DLD1 (cell line): ENCODE results near the gene VPS8.
"Not testable (repeated sequence)": the region's sequence is repeated elsewhere in the genome, so short reads cannot be mapped to it uniquely, and the experiment has no call there.

Experiments used
- in situ Hi-C: cut with HindIII; loops from 2 replicates; pipeline ENCODE4 v1.10.0; 2017; ENCODE audit warnings: low sequenced_read_pairs

VPS8 gene

DNA sequence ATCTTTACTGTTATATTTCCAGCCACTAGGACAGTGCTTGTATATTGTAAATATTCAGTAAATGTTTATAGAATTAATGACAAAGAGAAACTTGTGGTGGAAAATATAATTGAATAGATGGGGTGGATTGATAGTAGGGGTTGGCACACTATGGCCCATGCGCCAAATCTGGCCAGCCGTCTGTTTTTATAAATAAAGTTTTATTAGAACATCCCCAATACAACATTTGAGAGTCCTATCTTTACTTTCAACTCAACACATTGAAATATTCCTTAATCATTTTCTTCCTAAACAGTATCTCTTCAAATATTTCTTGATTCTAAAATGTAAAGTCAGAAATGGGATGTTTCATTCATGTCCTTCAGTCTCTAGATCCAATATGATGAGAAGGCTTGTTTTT lies 45.1 kb downstream of the VPS8 start:
- in situ Hi-C loops: no loop called here

DNA sequence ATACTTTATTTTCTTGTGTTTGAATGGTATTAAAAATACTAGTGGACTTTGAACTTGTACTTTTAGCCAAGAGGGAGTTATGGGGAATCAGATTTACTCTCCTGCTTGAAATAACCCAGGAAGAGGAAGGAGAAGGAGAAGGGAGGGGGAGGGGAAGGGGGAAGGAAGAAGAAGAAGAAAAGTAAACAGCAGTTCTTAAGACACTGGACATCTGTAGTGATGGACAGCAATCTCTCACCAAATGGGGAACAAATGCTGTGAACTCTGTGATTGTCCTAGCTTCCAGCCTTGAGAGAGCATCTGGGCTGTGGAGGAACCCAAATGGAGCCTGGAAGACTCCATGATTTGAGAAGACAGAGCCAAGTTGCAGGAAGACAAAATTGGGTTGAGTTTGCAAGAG lies 52.0 kb downstream of the VPS8 start:
- in situ Hi-C loops: no loop called here

DNA sequence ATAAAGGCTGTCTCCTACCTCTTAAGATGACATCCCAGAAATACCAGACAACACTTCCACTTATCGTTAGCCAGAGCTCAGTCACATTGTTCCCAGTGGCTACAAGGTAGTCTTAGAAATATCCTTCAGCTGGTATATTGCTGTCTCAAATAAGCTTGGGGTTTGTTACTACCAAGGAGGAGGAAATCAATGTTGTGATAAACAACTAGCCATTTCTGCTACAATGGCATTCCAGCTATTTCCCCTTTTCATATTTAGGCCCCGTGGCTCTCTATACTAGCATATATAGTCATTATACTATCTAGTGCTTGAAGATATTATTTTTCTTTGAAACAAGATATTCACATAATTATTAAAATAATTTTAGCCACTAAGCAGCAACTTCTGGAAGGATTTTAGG lies 56.5 kb downstream of the VPS8 start:
- in situ Hi-C loops: no loop called here

DNA sequence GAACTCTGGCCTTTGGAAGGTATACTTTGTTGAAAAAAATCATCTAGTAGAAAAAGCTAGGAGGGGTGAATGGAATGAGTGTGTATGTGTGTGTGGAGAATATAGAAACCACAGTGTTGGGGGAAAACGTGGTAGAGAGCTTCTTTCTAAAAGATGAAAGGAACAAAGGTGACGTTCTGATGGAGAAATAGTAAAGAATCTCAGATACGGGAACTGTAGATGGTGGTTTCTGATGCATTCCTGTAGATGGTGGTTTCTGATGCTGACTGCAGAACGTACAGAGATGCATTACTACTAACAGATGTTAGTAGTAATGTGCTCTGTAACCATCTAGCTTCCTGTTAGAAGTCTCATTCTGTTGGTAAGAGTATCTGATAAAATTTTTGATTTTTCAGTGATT lies 60.2 kb downstream of the VPS8 start:
- in situ Hi-C loops: no loop called here

DNA sequence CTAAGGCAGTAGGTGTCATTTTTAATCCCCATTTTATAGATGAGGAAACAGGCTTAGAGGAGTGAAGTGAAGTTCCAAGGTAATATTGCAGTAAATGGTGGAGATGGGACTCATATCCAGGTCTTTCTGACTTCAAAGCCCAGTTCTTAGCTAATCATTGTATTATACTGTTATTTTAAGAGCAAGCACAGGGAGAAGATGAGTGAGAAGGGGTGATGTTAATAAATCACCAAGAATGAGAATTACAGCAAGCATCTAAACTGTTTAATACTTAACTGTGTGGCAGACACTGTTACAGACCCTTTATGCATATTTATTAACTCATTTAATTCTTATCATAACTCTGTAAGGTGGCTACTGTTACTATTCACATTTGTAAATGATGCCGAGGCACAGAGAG lies 61.2 kb downstream of the VPS8 start:
- in situ Hi-C loops: no loop called here

DNA sequence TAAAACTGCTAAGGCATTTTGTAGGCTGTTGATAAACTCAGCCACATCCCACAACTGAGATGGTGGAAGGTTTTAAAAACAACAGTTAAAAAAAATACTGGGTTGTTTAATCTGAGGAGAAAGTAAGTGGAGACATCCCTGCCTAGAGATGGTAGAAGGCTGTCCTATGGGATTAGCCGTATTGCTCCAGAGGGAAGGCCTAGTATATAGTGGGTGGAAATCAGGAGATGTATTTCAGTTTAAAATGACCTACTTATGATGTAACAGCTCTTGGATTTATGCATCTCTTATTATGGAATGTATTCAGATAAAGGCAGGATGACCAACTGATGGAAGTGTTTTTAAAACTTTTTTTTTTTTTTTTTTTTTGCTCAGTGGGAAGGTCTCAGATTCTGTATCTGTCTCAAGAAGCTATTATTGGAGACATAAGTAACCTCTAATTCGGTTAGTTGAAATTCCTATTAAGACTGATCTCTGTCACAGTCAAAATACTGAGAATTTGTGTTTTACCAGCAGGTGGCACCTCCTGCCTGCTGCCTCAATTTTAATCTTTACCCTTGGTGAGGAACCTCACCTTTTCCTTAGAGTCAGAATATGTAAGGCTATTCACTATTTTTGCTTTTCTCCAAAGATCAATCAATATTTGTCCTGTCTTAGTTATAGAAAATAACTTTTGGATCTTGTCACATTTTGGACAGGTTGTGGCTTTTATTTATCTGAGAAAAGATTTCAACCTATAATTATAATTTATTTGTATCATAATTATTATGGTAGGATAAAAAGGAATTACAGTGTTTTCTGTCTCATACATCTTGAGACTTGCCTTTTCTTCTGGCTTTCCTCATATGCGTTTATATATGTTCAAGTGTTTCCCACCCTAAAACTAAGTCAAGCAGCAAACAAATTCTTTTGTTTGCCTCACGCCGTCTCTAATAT lies 63.0 kb downstream of the VPS8 start:
- in situ Hi-C loops: no loop called here

DNA sequence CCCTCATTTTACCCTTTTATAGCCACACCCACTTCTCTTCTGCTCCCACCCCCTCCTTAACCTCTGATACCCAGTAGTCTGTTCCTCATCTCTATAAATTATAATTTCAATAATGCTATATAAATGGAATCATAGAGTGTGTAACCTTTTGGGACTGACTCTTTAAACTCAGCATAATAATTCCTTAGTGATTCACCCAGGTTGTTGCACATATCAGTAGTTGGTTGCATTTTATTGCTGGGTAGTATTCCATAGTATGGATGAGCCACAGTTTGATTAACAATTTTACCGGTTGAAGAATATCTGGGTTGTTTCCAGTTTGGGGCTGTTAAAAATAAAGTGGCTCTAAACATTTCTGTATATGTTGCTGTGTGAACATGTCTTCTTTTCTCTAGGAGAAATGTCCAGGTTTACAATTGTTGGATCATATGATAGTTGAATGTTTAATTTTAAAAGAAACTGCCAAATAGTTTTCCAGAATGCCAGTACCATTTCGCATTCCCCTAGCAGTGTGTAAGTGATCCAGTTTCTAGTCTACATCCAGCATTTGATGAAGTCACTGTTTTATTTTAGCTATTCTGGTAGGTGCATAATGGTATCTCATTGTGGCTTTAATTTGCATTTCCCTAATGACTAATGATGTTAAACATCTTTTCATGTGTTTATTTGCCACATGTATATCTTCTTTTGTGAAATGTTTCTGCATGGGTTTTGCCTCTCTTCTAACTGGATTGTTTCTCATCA lies 68.5 kb downstream of the VPS8 start:
- in situ Hi-C loops: no loop called here

DNA sequence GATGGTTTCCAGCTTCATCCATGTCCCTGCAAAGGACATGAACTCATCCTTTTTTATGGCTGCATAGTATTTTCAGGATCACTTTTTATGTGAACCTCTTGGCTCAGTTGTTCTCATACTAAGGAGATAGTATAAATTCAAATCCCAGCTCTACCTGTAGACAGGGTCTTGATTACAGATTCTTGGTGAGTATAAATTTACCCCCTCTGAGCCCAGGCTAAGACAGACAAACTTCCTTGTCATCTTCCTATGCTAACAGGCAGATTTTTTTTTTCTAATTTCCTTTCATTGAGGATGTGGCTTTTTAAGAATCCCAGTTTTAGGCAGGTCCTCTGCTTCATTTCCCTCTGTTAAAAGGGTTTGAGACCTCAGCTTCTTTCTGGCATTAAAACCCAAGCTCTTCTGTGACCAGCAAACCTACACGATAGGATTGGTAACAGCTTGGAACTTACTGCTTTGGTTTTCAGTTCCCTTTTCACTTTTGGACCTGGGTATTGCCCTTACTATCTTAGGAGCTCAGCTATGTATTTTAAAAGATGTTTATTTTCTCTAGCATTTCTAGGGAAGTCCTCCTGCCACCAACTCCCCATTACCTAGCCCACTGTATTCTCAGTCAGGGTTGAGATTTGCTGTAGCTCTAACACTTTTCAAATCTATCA lies 72.5 kb downstream of the VPS8 start:
- in situ Hi-C loops: no loop called here

DNA sequence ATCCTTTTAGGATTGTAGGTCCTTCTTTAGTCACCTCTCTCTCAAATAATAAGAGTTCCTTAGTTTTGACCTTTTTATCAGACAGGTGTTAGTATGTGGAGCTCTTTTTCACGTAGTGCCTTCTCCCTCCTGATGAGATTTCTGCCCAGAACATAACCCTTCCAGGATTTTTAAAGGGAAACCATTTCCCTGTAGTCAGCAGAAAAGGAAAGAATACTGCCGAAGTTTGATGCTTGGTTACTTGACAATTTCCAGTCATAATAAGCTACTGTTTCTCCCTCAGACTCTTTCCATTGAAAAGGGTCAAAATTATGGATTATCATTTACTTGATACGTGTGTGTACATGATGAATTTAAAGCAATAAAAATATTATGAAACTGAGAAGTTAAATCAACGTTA lies 73.1 kb downstream of the VPS8 start:
- in situ Hi-C loops: no loop called here

DNA sequence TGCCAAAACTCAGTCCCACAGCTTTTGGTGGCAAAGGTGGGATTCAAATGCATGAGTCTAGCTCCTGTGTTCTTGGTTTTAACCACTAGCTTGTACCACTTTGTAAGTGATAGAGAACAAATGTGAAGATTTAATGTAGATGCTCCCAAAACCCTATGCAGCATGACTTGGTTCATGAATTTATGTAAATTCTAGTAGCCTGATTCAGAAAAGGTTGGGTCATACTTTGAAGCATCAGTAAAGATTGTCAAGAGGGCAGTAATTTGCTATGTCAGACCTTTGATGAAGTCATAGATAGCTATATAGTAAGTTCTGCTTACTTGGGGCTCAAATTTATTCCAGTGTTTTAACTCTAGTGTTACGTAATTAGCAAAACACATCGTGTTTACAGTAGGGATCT lies 75.6 kb downstream of the VPS8 start:
- in situ Hi-C loops: no loop called here

DNA sequence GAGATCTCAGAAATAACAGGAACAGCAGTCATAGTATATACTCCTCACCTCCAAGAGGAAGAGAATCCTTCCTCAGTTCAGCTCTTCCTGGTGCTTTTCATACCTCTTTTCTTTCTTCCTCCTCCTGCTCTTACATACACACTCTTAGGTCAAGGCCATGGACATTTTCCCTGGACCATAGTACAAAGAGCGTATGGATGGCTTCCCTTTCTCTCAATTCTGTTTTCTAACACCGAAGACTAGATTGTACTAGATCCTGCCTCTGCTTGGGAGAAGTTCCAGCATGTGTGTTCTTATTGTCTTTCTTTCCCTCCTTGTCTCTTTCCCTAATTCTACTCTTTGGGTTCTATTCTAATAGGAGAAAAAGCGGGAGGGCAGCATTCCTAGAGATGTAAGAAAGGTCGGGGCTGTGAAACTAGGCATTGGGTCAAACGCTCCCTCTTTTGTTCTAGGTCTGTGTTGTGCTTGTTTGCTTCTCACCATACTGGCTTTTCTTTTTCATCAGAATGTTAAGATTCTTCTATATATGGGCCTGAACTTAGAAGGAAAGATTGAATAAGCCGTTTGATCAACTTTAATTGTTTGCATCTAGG lies 77.4 kb downstream of the VPS8 start:
- in situ Hi-C loops: no loop called here

DNA sequence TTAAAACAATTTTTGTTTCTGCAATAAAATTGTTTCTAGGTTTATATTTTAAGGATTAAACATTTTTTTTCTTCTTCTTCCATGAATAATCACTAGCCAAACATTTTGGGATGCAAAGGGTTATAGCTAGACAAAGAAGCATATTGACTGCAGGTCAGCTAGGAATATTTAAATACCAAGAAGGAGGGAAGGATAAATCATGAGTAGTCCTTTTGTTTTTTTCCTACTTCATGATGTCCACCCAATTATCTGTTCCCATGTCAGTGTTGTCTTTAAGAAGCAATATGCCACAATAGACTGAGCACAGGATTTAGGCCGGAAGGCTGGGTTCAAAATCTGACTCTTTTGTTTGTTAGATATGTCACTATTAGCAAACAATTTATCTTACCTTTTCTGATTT lies 82.1 kb downstream of the VPS8 start:
- in situ Hi-C loops: no loop called here

DNA sequence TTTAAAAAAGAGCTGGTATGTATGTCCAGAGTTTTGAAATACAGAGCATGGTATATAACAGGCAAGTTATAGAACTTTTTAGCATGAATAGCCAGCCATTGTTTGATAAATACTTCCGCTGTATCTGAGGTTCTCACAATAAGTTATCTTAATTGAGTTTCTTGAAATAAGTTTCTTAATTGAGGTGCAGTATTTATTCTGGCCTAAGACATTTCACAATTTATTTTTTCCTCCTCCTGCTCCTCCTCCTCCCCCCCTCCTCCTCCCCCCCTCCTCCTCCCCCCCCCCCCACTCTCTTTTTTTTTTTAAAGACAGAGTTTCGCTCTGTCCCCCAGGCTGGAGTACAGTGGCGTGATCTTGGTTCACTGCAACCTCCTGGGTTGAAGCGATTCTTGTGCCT lies 83.4 kb downstream of the VPS8 start:
- in situ Hi-C loops: no loop called here

DNA sequence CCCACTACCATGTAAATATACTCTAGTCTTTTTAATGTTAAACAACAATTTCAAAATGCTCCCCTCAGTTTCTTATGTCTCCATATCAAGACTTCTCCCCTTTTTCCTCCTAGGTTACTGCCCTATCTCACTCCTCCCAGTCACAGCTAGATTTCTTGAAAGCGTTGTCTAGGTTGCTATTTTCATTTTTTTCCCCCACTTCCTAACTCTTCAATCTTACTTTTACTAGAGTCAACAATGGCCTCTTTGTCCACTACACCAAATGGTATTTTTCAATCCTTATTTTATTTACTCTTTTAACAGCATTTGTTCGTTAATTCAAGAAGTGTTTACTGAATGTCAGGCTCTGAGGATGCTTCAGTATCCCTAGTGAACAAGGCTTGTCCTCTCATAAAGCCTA lies 84.4 kb downstream of the VPS8 start:
- in situ Hi-C loops: no loop called here

DNA sequence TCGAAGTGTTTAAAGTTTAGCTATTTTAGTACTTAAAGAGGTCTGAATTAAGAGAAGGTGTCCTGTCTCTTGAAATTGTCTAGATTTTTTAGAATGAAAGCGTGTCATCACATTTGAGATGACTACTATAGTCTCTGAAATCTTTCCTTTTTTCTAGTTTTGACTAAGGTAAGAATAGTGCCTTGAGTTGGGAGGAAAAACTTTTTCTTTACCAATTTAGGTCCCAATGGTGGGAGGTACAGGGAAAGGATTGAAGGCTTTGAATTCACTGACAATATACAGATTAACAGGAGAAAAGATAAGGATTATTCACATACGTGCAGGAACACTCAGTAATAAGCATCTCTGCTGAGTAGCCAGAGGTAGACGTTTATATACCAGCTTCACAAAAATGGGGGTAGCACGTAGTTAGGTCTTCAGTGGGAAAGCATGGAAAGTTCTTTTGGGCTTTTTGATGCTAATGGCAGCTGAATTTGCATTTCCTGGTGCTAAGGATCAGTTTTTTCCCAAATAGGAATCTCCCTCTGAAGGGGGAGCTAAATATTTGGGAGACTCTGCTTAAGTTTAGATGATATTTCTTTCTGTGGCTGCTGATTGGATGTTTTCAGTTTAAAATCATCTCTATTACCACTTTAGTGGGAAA lies 88.1 kb downstream of the VPS8 start:
- in situ Hi-C loops: no loop called here

DNA sequence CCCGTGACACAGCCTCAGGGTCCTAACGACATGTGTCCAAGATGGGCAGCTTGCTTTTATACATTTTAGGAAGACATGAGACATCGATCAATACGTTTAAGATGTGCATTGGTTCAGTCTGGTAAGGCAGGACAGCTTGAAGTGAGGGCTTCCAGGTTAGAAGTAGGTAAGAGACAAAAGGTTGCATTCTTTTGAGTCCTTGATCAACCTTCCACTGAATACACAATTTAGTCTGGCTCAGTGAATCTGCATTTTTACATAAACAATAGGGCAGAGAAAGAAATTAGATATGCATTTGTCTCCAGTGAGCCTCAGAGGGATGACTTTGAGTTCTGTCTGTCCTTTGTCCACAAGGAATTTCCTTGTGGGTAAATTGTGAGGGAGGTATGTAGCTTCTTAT lies 95.1 kb downstream of the VPS8 start:
- in situ Hi-C loops: not testable (repeated sequence)

DNA sequence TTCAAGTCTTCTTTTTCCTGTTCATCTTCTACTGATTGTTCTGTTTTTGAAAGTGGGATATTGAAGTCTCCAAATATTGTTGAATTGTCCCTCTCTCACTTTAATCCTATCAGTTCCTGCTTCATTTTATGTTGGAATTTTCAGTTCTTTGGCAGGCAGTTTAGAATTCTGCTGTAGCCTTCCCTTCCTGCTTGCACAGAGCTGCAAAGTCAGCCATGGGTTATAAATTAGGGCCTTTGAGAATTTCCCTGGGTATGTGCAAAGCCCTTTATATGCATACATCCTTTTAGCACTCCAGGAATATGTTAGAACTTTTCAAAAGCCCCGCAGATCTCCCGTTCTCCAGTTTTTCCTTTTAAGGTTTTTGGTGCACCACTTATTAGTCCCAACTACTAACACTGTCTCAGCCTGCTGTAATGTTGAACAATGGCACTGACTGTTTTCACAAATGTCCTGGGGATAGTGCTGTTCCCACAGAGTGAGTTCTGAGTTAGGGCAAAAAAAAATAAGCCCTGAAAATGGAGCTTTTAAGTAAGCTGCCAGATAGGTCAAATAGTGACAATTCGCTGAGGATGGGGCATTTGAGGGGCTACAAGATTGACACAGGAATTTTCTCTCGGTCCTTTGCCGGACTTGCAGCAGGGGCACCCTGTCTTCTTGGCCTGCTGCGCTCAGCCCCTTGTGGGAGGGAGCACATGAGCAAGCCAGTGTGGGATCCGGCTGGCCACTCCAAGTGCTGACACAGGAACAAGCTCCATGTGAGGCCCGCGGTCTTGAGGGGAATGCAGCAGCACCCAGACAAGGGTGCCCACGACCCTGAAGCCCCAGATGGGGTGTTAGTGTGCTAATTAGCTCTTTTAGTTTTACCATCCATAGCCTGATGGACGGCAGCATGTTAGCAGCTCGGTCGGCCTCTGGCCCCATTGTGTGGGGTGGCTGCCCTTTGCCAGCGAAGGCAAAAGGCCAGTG lies 96.0 kb downstream of the VPS8 start:
- in situ Hi-C loops: no loop called here

DNA sequence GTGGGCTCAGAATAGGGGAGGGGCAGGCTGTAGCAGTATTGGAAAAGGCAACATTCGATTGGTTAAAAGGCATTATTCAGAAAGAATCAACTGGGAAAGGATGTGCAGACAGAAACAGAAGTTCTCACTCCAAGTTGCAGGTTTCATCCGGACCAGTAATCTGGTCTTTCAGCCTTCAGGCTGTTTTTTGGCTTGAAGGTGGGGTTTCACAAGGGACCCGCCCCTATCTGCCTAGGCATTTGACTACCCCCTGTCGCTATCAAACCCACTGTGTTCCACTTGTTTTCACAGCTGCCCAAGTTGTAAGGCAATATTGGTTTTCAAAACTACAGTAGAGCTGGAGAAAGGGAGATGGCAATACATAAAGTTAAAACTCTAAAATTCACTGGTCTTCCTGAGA lies 96.9 kb downstream of the VPS8 start:
- in situ Hi-C loops: no loop called here

DNA sequence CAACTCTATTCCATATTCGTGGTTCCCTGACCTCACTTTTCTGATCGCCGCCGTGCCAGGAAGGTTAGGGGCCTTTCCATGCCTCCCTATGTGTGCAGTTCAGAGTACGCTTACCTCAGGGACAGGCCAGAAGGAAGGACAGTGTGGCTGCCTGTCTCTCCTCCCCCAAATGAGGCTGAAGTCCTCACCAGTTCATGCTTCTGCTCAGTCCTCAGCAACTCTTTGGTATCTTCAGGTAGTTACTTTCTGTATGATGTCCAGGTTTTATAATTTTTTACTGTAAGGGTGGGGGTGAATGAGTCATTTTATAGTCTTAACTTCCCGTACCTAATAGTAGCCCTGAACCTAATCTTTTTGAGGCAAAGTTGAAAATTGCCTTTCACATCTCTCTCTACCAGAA lies 98.7 kb downstream of the VPS8 start:
- in situ Hi-C loops: no loop called here

DNA sequence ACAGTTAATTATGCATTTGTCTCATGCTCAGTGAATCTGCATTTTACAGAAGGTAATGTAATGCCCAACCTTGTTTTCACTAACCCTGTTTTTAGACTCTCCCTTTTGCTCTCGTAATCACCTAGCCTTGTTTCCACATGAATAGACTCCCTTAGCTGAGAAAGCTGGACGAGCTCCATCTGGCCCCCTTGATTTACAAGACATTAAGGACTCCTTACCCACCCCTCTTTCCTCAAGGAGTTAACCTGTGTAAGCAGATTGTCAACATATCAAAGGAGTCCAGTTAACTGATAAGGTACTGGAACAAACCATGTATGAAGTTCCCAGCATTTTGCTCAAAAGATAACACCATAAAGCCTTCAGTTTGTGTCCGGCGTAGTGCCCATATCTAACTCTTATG lies 99.6 kb downstream of the VPS8 start:
- in situ Hi-C loops: no loop called here
